Stomach (tissue), 9 donors: Measurements from ENCODE around the gene SLIT1. TPM values are rescaled to one million over a fixed set of nuclear protein-coding genes. Genes with fewer than 3 reads are reported as not detected.

ENCODE experiments used
- DNase-seq, 2 donors: peaks; one replicate each; pipeline versions ENCODE4 v3.0.0 to v3.0.0-alpha.2; 2013 to 2019
- H3K27ac ChIP-seq, 5 donors: fragments of 200-600 bp in 4 of 5; sonication (generic) in 4 of 5; one replicate each; pipeline ENCODE4 v1.5.1; 2013 to 2019; ENCODE audit warnings: mild to moderate bottlenecking in 1 of 5, moderate library complexity in 1 of 5
- H3K27me3 ChIP-seq, 3 donors: fragments of 200-600 bp; sonication (generic); one replicate each; pipeline ENCODE4 v1.5.1; 2017 to 2019; ENCODE audit warnings: mixed run types in 1 of 3
- H3K36me3 ChIP-seq, 4 donors: fragments of 200-600 bp; sonication (generic); 1 replicate in 3 of 4; 2 replicates in 1 of 4; pipeline ENCODE4 v1.5.1; 2016 to 2019
- H3K4me1 ChIP-seq, 4 donors: fragments of 200-600 bp; sonication (generic); one replicate each; pipeline ENCODE4 v1.5.1; 2016 to 2019
- H3K4me3 ChIP-seq, 4 donors: fragments of 200-600 bp; sonication (generic) in 3 of 4; one replicate each; pipeline ENCODE4 v1.5.1; 2016 to 2019; ENCODE audit warnings: mild to moderate bottlenecking in 1 of 4
- H3K9me3 ChIP-seq, 4 donors: fragments of 200-600 bp; sonication (generic); one replicate each; pipeline ENCODE4 v1.5.1; 2016 to 2019
- EP300 ChIP-seq: sonication (generic); formaldehyde crosslinking; IDR thresholded peaks from one replicate; pipeline ENCODE4 v1.6.1; 2017; ENCODE audit warnings: antibody characterized with exemption
- POLR2A ChIP-seq, 4 donors: fragments of 450-650 bp; IDR thresholded peaks; one replicate each; pipeline ENCODE4 v1.6.1; 2016; ENCODE audit warnings: antibody characterized with exemption in 4 of 4, control low read depth in 2 of 4, mild to moderate bottlenecking in 1 of 4, moderate library complexity in 1 of 4
- POLR2AphosphoS5 ChIP-seq, 3 donors: sonication (generic); formaldehyde crosslinking; IDR thresholded peaks; one replicate each; pipeline ENCODE4 v1.6.1; 2016; ENCODE audit warnings: antibody characterized with exemption in 3 of 3
- WGBS, 5 donors: extraction: QIAGEN DNeasy Blood & Tissue Kit in 3 of 5; methylation state at CpG; one replicate each; pipeline versions ENCODE4 v1.1.5 to v1.1.7; 2013 to 2018; 5-methylcytosine and 5-hydroxymethylcytosine counted together
- intact Hi-C: fragments of 100-400 bp; cut with DNase I; formaldehyde crosslinking; loops from one replicate; pipeline ENCODE4 v1.15.1; 2023; ENCODE audit warnings: low total_unique reads
- polyA plus RNA-seq, 3 donors: library from polyadenylated mRNA; stranded (reverse); fragments of 200-250 nt; gene quantifications; one replicate each; pipeline ENCODE4 v1.2.3, GENCODE V29; 2013
- total RNA-seq, 5 donors: library from RNA; depleted of rRNA; stranded (reverse); fragments of >200 nt; gene quantifications; one replicate each; pipeline versions ENCODE4 v1.1.0 to v1.2.3, GENCODE V29; 2014 to 2016
- TF ChIP-seq, protein P1 (sequence below), 7 experiments: fragments of 450-650 bp in 4 of 7; fragments of 200-600 bp in 3 of 7; sonication (generic) in 3 of 7; IDR thresholded peaks; one replicate each; pipeline ENCODE4 v1.5.1; 2016 to 2019; ENCODE audit warnings: antibody characterized with exemption in 7 of 7, control low read depth in 2 of 7, mild to moderate bottlenecking in 1 of 7
- donor health status: healthy with polysubstance abuse.
- donor health status: Bipolar disorder and iron deficiency.
- donor health status: healthy.

SLIT1 gene
- total and polyA plus RNA-seq, 8 donors = under 0.01 to 6.1 (median 0.44) TPM

DNA sequence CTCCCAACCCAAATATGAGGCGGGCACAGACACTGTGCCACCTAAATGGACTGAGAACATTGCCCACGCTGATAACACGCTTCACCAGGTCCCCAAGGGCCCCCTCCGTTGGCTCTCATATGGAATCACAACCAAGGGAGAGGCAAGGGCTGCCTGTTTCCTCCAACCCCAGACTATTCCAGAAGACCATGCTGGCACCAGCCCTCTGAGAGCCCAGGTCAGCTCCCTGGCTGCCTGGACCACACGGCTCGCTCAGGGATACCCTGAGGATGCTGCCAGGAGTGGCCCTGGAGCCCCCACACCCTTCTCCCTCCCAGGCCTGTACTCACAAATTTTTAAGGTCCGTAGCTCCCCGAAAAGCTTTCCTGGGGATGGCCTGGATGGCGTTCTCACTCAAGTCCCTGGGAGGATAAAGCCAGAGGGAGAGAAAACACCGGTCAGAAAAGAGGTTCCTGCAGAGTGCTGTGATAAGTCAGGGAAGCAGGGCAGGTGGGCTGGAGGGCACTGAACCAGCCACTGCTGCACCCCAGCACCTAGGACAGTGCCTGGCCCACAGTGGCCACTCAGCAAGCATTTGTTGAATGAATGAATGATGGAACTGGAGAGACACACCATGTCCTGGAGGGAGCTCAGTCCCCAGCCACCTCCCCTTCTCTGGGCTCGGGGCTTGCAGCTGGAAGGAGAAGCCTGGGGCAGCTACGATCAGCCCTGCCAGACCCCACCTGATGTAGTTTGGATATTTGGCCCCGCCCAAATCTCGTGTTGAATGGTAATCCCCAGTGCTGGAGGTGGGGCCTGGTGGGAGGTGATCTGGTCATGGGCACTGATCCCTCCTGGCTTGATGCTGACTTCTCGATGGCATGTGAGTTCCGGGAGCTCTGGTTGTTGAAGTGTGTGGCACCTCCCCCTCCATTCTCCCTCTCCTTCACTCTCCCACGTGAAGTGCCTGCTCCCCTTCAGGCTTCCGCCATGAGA lies 119.8 kb downstream of the SLIT1 start:
- WGBS, 5 donors = 64 to 70% (median 67%) methylated on average over 17 to 18 of the region's 18 CpGs
- intact Hi-C loops = no loop called here
- H3K9me3 ChIP-seq = peaks cover 0 to 7% (median 4%) of the 10 kb centered on the region in 4 donors
- no peaks in the 10 kb centered on the region for H3K4me1 ChIP-seq
- TF ChIP-seq EP300 = no peak
- no peak for TF ChIP-seq POLR2AphosphoS5 (IDR thresholded peaks at IDR 0.05)
- TF ChIP-seq POLR2A (IDR thresholded peaks at IDR 0.05) = no peak
- TF ChIP-seq, protein P1, sequence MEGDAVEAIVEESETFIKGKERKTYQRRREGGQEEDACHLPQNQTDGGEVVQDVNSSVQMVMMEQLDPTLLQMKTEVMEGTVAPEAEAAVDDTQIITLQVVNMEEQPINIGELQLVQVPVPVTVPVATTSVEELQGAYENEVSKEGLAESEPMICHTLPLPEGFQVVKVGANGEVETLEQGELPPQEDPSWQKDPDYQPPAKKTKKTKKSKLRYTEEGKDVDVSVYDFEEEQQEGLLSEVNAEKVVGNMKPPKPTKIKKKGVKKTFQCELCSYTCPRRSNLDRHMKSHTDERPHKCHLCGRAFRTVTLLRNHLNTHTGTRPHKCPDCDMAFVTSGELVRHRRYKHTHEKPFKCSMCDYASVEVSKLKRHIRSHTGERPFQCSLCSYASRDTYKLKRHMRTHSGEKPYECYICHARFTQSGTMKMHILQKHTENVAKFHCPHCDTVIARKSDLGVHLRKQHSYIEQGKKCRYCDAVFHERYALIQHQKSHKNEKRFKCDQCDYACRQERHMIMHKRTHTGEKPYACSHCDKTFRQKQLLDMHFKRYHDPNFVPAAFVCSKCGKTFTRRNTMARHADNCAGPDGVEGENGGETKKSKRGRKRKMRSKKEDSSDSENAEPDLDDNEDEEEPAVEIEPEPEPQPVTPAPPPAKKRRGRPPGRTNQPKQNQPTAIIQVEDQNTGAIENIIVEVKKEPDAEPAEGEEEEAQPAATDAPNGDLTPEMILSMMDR (IDR thresholded peaks at IDR 0.05) = no peak
- no peaks in the 10 kb centered on the region for H3K36me3 ChIP-seq
- no peak overlapping the region for H3K4me3 ChIP-seq
- H3K27ac ChIP-seq = no peak overlapping the region
- peaks cover 0 to 78% (median 0%) of the 10 kb centered on the region in 3 donors for H3K27me3 ChIP-seq
- no peak for DNase-seq

DNA sequence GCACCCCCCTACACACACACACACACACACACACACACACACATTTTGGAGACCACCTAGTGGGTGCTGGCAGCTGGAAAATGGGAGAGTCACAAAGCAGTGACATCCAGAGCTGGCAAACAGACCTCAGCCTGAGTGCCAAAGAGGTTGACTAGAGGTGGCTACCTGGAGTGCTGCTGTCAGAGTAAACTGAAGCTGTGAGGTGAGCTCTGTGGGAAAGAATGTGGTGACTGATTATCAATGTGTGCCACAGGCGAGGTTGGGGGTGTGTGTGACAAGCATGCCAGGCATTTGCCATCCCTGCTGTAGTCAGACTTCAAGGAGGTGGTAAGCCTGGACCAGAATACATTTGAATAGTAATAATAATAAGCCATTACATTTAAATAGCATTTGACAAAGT lies 120.6 kb downstream of the SLIT1 start:
- intact Hi-C loops = no loop called here
- Histone ChIP-seq H3K27me3 (peaks cover 0 to 69% (median 0%) of the 10 kb centered on the region in 3 donors), H3K27ac (no peak overlapping the region), H3K36me3 (no peaks in the 10 kb centered on the region), H3K9me3 (peaks cover 0 to 5% (median 4%) of the 10 kb centered on the region in 4 donors), H3K4me1 (no peaks in the 10 kb centered on the region), H3K4me3 (no peak overlapping the region)
- DNase-seq = peak in 1 of 2 donors; percentile 40
- TF ChIP-seq EP300 (no peak), POLR2AphosphoS5 (IDR thresholded peaks at IDR 0.05) (no peak)
- TF ChIP-seq, protein P1 (IDR thresholded peaks at IDR 0.05) = no peak
- WGBS, 5 donors = 18 to 73% (median 33%) methylated on average over 1 of the region's 1 CpG

DNA sequence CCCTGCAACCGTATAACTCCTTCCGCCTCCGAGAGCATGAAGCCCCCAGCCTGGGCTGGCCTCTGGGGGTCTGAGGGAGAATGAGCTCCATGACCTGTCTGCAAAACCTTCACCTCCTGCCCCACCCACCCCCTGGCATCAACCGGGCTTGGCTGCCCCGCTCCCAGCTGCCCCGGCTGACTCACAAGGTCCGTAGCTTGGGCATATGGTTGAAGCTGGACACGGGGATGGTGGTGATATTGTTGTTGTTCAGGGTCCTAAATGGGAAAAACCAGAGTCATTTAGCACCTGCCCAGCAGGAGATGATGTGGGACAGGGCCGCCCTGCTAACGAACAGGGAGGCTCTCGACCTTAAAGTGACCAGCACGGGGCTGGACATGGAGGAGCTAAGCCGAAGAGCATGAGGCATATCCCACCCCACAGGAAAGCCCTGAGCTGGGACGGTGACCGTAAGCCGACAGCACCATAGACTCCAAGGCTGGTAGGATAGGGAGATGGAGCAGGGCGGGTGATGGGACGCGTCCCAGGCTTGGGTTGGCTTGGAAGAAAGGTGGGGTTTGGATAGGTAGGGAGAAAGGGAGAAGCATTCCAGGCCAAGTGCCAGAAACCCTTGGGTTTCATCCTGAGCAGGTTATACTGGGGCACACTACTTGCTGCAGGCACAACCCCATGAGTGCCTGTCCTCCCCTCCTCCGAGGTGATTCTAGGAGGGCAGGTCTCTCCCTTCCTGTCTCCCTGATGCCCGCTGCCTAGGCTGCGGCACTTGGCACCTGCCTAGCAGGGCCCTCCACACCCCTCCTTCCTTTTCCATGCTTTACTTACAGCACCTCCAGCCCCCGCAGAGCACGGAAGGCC lies 121.5 kb downstream of the SLIT1 start:
- no peaks in the 10 kb centered on the region for H3K36me3 ChIP-seq
- TF ChIP-seq POLR2AphosphoS5 (IDR thresholded peaks at IDR 0.05) (no peak), POLR2A (IDR thresholded peaks at IDR 0.05) (no peak), EP300 (no peak)
- TF ChIP-seq, protein P1 (IDR thresholded peaks at IDR 0.05) = no peak
- 76 to 89% (median 77%) methylated on average over 17 to 24 of the region's 24 CpGs for WGBS, 5 donors
- no peak overlapping the region for H3K4me3 ChIP-seq
- no peaks in the 10 kb centered on the region for H3K4me1 ChIP-seq
- intact Hi-C loops = no loop called here
- peaks cover 0 to 61% (median 0%) of the 10 kb centered on the region in 3 donors for H3K27me3 ChIP-seq
- no peak for DNase-seq
- H3K27ac ChIP-seq = no peak overlapping the region
- no peaks in the 10 kb centered on the region for H3K9me3 ChIP-seq
